Upper lobe of left lung (tissue), 6 donors: ENCODE data around the gene SIN3A. TPM values are rescaled to one million over a fixed set of nuclear protein-coding genes. Genes with fewer than 3 reads are reported as not detected.

Experiments
- ATAC-seq, 2 donors: fragments of 200-7000 bp; cut with Tn5 transposase; one replicate each; pipeline ENCODE4 v1.9.1; 2022; ENCODE audit warnings: mild to moderate bottlenecking in 2 of 2, moderate library complexity in 2 of 2; ENCODE audit not compliant: low FRiP score in 2 of 2
- DNase-seq, 2 donors: peaks; one replicate each; pipeline ENCODE4 v3.0.0-alpha.2; 2019 to 2020
- H3K27ac ChIP-seq, 4 donors: fragments of 200-600 bp; sonication (generic); one replicate each; pipeline ENCODE4 v1.5.1; 2016 to 2019
- H3K27me3 ChIP-seq, 4 donors: fragments of 200-600 bp; sonication (generic); one replicate each; pipeline ENCODE4 v1.5.1; 2017 to 2019
- H3K36me3 ChIP-seq, 4 donors: fragments of 200-600 bp; sonication (generic); one replicate each; pipeline ENCODE4 v1.5.1; 2016 to 2019
- H3K4me1 ChIP-seq, 4 donors: fragments of 200-600 bp; sonication (generic); one replicate each; pipeline ENCODE4 v1.5.1; 2018 to 2019
- H3K4me3 ChIP-seq, 4 donors: fragments of 200-600 bp; sonication (generic); one replicate each; pipeline ENCODE4 v1.5.1; 2017 to 2019; ENCODE audit warnings: mild to moderate bottlenecking in 2 of 4, moderate library complexity in 1 of 4
- H3K9me3 ChIP-seq, 4 donors: fragments of 200-600 bp; sonication (generic); one replicate each; pipeline ENCODE4 v1.5.1; 2018 to 2019
- EP300 ChIP-seq, 4 donors: sonication (generic); formaldehyde crosslinking; IDR thresholded peaks; one replicate each; pipeline ENCODE4 v1.5.1; 2017; ENCODE audit warnings: antibody characterized with exemption in 4 of 4, control low read depth in 2 of 4
- POLR2A ChIP-seq, 4 donors: fragments of 450-650 bp; IDR thresholded peaks; one replicate each; pipeline ENCODE4 v1.5.1; 2016 to 2017; ENCODE audit warnings: antibody characterized with exemption in 4 of 4, mild to moderate bottlenecking in 2 of 4
- POLR2AphosphoS5 ChIP-seq, 2 donors: sonication (generic); formaldehyde crosslinking; IDR thresholded peaks; one replicate each; pipeline ENCODE4 v1.5.1; 2017; ENCODE audit warnings: antibody characterized with exemption in 2 of 2
- WGBS, 2 donors: methylation state at CpG; one replicate each; pipeline ENCODE4 v1.1.5; 2017 to 2018; 5-methylcytosine and 5-hydroxymethylcytosine counted together
- total RNA-seq, 6 donors: library from RNA; depleted of rRNA in 4 of 6; stranded (reverse); fragments of >200 nt in 4 of 6; gene quantifications; one replicate each; pipeline versions ENCODE4 v1.1.0 to v1.2.1, GENCODE V29; 2016 to 2021
- TF ChIP-seq, protein P1 (sequence below), 6 experiments: fragments of 450-650 bp in 4 of 6; fragments of 200-600 bp in 2 of 6; sonication (generic) in 2 of 6; IDR thresholded peaks; one replicate each; pipeline ENCODE4 v1.5.1; 2016 to 2019; ENCODE audit warnings: antibody characterized with exemption in 6 of 6
- donor health status: DM: no; HTN: no; CAD: no; lungs with moderate emphysema.
- donor health status: DM: no; HTN: yes; CAD: no; lungs with severe emphysema.

SIN3A gene
- total RNA-seq, 6 donors from 2014 or later, result 28.0 to 105 (median 56.6) TPM

- Histone ChIP-seq H3K36me3 (peaks cover 0 to 23% (median 1%) of the 10 kb centered on the region in 4 donors), H3K27ac (no peak overlapping the region), H3K27me3 (no peaks in the 10 kb centered on the region), H3K4me1 (peaks cover 0 to 8% (median 0%) of the 10 kb centered on the region in 4 donors), H3K9me3 (no peaks in the 10 kb centered on the region), H3K4me3 (no peak overlapping the region)
- 92 to 94% methylated on average over 4 of the region's 4 CpGs for WGBS, 2 donors
- TF ChIP-seq, protein P1, sequence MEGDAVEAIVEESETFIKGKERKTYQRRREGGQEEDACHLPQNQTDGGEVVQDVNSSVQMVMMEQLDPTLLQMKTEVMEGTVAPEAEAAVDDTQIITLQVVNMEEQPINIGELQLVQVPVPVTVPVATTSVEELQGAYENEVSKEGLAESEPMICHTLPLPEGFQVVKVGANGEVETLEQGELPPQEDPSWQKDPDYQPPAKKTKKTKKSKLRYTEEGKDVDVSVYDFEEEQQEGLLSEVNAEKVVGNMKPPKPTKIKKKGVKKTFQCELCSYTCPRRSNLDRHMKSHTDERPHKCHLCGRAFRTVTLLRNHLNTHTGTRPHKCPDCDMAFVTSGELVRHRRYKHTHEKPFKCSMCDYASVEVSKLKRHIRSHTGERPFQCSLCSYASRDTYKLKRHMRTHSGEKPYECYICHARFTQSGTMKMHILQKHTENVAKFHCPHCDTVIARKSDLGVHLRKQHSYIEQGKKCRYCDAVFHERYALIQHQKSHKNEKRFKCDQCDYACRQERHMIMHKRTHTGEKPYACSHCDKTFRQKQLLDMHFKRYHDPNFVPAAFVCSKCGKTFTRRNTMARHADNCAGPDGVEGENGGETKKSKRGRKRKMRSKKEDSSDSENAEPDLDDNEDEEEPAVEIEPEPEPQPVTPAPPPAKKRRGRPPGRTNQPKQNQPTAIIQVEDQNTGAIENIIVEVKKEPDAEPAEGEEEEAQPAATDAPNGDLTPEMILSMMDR (IDR thresholded peaks at IDR 0.05), result no peak
- TF ChIP-seq POLR2AphosphoS5 (IDR thresholded peaks at IDR 0.05), result no peak
- no peak for TF ChIP-seq EP300 (IDR thresholded peaks at IDR 0.05)
- TF ChIP-seq POLR2A (IDR thresholded peaks at IDR 0.05), result no peak
- no peak for DNase-seq
- ATAC-seq, result no peak
Measured at GRCh38 chr15:75437721-75438120, 13.8 kb downstream of the SIN3A start.

- DNase-seq (no peak), ATAC-seq (no peak)
- no peaks in the 10 kb centered on the region for H3K27me3 ChIP-seq
- H3K4me1 ChIP-seq, result peaks cover 0 to 8% (median 0%) of the 10 kb centered on the region in 4 donors
- H3K36me3 ChIP-seq, result peaks cover 0 to 19% (median 0%) of the 10 kb centered on the region in 4 donors
- WGBS, 2 donors, result 84 to 93% methylated on average over 5 of the region's 5 CpGs
- TF ChIP-seq POLR2A (IDR thresholded peaks at IDR 0.05) (no peak), EP300 (IDR thresholded peaks at IDR 0.05) (no peak), POLR2AphosphoS5 (IDR thresholded peaks at IDR 0.05) (no peak)
- TF ChIP-seq, protein P1 (IDR thresholded peaks at IDR 0.05), result no peak
- no peak overlapping the region for H3K4me3 ChIP-seq
- H3K27ac ChIP-seq, result no peak overlapping the region
- H3K9me3 ChIP-seq, result no peaks in the 10 kb centered on the region
Measured at GRCh38 chr15:75436881-75437280, 14.6 kb downstream of the SIN3A start.

- ATAC-seq (no peak), DNase-seq (no peak)
- no peak for TF ChIP-seq EP300 (IDR thresholded peaks at IDR 0.05)
- TF ChIP-seq, protein P1 (IDR thresholded peaks at IDR 0.05), result no peak
- TF ChIP-seq POLR2AphosphoS5 (IDR thresholded peaks at IDR 0.05), result no peak
- TF ChIP-seq POLR2A (IDR thresholded peaks at IDR 0.05), result no peak
- Histone ChIP-seq H3K9me3 (no peaks in the 10 kb centered on the region), H3K4me1 (peaks cover 0 to 2% (median 0%) of the 10 kb centered on the region in 4 donors), H3K27ac (no peak overlapping the region), H3K4me3 (no peak overlapping the region), H3K36me3 (peaks cover 11 to 45% (median 22%) of the 10 kb centered on the region in 4 donors), H3K27me3 (no peaks in the 10 kb centered on the region)
- WGBS, 2 donors, result 50 to 57% methylated on average over 1 of the region's 1 CpG
Measured at GRCh38 chr15:75431682-75432081, 19.8 kb downstream of the SIN3A start.

DNA sequence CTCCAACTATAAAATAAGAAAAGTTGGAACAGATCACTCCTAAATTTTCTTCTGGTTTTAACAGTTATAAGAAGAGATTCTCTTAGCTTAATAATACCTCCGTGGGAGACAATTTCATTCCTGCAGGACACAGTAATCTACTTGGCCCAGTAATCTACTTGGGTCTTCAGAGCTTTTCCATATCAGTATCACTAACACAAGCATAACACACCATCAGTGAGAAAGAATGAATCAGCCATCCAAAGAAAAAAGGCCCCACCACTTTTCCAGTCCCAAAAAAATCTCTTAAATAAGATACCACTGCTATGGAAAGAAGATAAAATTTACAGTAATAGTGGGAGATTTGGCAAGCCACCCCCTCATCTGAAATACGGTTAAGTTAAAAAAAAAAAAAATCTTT, 20.2 kb downstream of the SIN3A start:
- WGBS, 2 donors, result 89 to 90% methylated on average over 2 of the region's 2 CpGs
- Histone ChIP-seq H3K4me3 (no peak overlapping the region), H3K4me1 (no peaks in the 10 kb centered on the region), H3K27me3 (no peaks in the 10 kb centered on the region), H3K9me3 (no peaks in the 10 kb centered on the region), H3K36me3 (peaks cover 11 to 48% (median 22%) of the 10 kb centered on the region in 4 donors), H3K27ac (no peak overlapping the region)
- TF ChIP-seq POLR2A (IDR thresholded peaks at IDR 0.05), result no peak
- no peak for TF ChIP-seq EP300 (IDR thresholded peaks at IDR 0.05)
- no peak for TF ChIP-seq POLR2AphosphoS5 (IDR thresholded peaks at IDR 0.05)
- TF ChIP-seq, protein P1 (IDR thresholded peaks at IDR 0.05), result no peak
- ATAC-seq (no peak), DNase-seq (no peak)

GRCh38 chr15:75430259-75430658, 21.2 kb downstream of the SIN3A start:
- ATAC-seq, result no peak
- no peak overlapping the region for H3K27ac ChIP-seq
- WGBS, 2 donors, result 92 to 98% methylated on average over 7 of the region's 7 CpGs

More at GRCh38 chr15:75430259-75430658, 21.2 kb downstream of the SIN3A start:
- Histone ChIP-seq H3K4me1 (no peaks in the 10 kb centered on the region), H3K36me3 (peaks cover 11 to 47% (median 22%) of the 10 kb centered on the region in 4 donors), H3K4me3 (no peak overlapping the region), H3K27me3 (no peaks in the 10 kb centered on the region), H3K9me3 (no peaks in the 10 kb centered on the region)
- DNase-seq, result no peak
- TF ChIP-seq POLR2A (IDR thresholded peaks at IDR 0.05) (no peak), EP300 (IDR thresholded peaks at IDR 0.05) (no peak), POLR2AphosphoS5 (IDR thresholded peaks at IDR 0.05) (no peak)
